GM19324 (cell line): ENCODE measurements around the gene CSRNP3.

Experiments used
- ATAC-seq: cut with Tn5 transposase; IDR thresholded peaks from one replicate; pipeline ENCODE4 v1.9.1; 2021; ENCODE audit warnings: mild to moderate bottlenecking, moderate library complexity; ENCODE audit not compliant: unreplicated experiment, low FRiP score

CSRNP3 gene

DNA sequence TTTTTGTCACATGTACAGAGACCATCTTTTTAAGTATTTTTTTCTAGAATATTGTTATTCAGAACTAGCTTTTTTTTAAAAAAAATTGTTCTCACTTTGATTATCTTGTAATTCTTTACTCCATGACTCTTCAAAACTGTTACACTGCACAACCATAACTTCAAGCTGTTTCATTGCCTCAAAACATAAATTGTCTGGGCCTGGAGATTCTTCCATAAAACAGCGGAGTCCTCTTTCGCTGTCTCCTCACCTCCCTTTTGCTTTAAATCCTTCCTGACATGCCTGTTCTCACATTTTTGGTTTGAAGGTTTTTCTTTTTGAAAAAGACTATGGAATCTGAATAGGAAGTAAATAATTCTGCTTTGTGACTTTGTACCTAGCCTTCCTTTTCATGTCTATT is 197.9 kb downstream of the CSRNP3 start:
- no peak for ATAC-seq

GRCh38 chr2:165674780-165675179 is 205.3 kb downstream of the CSRNP3 start:
- ATAC-seq: no peak

GRCh38 chr2:165675551-165675968 is 206.1 kb downstream of the CSRNP3 start:
- ATAC-seq: peak; percentile 54

- no peak for ATAC-seq
Measured at GRCh38 chr2:165678882-165679281, 209.4 kb downstream of the CSRNP3 start.

DNA sequence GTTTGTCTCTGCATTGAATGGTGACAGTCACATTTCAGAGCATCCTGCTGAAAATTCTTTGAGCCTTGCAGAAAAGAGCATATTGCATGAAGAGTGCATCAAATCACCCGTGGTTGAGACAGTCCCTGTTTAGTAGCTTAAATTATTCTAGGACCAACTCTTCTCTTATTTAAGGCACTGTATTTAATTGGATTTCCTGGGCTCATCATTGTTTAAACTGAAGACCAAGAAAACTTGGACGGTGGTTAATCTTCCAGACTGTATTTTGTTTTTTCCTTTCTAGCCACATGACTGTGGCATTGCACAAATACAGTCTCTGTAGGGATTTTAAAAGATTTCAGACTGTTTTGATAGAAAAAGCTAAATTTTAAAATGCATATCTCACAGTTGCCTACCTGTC is 210.1 kb downstream of the CSRNP3 start:
- ATAC-seq: no peak

DNA sequence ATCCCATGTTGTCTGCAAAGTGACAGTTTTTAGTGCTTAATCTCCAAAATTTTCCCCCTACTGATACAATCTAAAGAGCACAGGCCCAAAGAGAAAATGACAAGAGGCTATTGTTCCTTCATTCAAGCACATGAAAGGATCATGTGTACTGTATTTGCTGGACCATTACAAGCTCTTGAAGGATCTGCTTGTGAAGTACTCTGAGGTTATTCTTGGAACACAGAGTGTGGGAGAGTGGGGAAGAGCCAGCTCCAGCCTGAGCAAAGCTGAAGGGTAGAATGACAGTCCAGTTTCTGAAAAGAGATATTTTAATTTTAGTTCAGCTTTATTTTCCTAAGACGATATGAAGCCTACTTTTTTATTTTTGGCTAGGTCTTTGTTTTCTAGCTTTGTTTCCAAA is 212.3 kb downstream of the CSRNP3 start:
- no peak for ATAC-seq

DNA sequence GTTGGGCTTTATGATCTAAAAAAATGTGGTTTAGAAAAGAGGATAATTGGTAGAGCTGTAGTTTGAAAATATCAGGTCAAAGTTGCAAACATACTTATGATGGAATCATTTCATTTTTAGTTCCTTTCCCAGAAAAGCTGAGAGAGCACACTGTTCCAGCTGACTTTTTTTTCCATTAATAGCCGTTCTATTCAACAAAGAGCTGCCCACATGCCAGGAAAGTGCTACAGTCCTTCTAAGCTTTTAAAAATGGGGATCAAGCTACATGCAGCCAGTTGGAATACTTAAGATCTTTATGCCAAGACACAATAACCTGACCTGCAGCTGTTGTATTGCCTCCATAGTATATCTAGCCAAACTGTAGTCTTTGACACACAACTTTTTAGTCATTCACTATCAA is 213.0 kb downstream of the CSRNP3 start:
- no peak for ATAC-seq

DNA sequence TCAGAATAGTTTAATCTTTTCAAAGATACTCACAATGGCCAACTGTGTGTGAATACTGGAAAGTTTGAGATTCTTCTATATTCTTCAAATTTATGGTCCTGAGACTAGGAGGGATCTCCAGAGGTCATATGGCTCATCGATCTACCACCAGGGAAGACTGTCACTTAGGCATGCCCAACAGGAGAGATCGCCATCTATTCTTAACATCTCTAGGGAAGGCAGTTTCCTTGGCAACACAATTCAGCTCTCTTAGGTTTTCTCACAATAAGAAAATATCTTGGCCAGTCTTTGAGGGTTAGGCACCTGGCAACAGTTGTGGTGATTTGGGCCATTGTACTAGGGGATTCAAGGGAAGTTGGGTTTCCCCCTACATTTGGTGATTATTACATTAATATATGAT is 217.3 kb downstream of the CSRNP3 start:
- ATAC-seq: no peak

GRCh38 chr2:165687426-165688002 is 218.0 kb downstream of the CSRNP3 start:
- ATAC-seq: no peak

- ATAC-seq: no peak
Measured at GRCh38 chr2:165691615-165692014, 222.1 kb downstream of the CSRNP3 start.

- ATAC-seq: no peak
Measured at GRCh38 chr2:165692906-165693305, 223.4 kb downstream of the CSRNP3 start.

GRCh38 chr2:165693838-165694237 is 224.3 kb downstream of the CSRNP3 start:
- ATAC-seq: no peak

GRCh38 chr2:165697748-165698443 is 228.4 kb downstream of the CSRNP3 start:
- no peak for ATAC-seq

- ATAC-seq: peak; percentile 87
Measured at GRCh38 chr2:165698444-165698884, 229.0 kb downstream of the CSRNP3 start.

DNA sequence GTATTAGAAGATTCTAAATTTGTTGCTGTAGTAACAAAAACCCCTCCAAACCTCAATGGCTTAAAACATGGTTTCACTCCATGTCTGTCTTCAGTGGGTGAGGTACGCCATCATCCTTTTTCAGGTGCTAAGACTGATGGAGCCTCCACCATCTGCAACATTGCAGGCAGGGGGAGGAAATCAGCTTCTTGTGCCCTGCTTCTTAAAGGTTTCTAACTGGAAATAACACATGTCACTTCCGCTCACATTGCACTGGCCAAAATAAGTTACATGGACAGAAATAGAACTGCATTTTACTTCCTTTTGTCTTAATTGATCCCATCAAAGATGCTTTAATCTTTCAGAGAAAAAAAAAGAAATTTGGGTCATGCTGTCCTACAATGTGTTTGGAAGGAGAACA is 230.4 kb downstream of the CSRNP3 start:
- ATAC-seq: no peak

DNA sequence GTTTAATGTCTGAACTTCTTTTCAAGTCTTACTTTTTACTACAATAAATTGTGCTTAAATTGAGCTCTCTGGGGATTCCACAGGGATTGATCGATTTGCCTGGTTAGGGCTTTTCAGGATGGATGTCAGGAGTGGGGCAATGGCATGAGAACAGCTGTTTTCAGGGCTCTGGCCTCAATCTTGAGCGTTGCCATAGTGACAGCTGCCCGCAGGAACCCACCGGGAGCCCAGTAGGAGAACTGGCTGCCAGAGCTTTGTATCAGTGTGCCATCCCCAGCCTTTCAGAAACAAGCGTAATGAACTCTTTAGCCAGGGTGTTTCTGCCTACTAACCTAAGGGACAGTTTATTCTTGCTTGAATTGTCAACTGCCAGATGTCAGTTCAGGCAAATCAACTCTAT is 231.0 kb downstream of the CSRNP3 start:
- ATAC-seq: no peak

DNA sequence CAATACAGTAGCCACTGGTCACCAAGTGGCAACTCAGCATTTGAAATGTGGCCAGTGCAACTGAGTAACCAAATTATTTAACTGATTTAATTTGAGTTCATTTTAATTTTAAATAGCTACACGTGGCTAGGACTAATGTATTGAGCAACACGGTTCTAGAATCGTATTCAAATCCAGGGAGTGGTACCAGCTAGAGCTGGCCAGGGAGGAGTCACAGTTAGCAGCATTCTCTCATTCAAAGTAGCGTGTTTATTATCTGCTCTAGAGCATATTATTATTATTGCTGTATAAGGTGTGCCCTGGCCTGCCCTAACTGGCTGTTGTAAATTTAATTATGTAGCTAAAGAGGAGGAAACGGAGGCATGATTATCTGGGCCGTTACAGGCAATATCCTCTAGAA is 231.6 kb downstream of the CSRNP3 start:
- no peak for ATAC-seq

GRCh38 chr2:165706960-165707487 is 237.5 kb downstream of the CSRNP3 start:
- ATAC-seq: no peak

GRCh38 chr2:165716091-165716490 is 246.6 kb downstream of the CSRNP3 start:
- ATAC-seq: no peak

- no peak for ATAC-seq
Measured at GRCh38 chr2:165718610-165719210, 249.2 kb downstream of the CSRNP3 start.

DNA sequence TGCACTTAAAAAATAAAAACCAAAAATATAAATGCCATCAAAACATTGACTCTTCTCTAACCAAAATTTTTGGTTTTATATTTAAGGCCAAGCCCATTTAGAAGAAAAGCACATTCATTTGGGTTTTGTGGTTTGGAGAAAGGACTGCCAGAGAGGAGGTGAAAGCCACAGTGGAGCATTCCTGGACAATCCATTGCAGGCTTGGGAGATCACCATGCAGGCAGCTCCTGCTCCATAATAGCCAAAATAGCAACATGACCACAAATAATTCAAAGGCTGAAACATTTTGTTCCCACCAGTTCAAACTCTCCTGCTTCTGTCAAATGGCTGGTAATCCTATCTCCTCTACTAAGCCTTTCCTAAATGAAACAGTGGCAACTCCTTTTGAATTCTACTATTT is 251.0 kb downstream of the CSRNP3 start:
- ATAC-seq: no peak

DNA sequence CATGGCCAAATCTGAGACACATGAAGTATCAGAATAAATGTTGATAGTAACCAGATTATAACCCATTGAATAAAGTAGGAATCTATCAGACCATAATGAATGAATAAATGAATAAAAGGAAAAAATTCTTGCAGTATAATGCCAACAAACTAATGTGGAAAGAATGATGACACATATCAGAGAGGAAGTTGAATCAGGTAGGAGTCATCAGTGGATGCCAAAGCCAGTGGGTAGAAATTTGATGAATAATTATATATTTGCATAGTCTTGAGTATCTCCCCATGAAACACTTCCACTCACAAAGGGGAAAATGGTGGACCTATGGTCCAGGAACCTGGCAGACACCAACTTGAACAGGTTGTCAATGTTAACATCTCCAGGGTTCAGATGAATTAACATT is 255.9 kb downstream of the CSRNP3 start:
- no peak for ATAC-seq
